ENCODE results near the gene LRRC4. TPM values are rescaled to one million over a fixed set of nuclear protein-coding genes. Genes with fewer than 3 reads are reported as not detected.
A peak's percentile ranks its signal among the peaks of the same experiment; 100 is the strongest.

The LRRC4 gene, protein sequence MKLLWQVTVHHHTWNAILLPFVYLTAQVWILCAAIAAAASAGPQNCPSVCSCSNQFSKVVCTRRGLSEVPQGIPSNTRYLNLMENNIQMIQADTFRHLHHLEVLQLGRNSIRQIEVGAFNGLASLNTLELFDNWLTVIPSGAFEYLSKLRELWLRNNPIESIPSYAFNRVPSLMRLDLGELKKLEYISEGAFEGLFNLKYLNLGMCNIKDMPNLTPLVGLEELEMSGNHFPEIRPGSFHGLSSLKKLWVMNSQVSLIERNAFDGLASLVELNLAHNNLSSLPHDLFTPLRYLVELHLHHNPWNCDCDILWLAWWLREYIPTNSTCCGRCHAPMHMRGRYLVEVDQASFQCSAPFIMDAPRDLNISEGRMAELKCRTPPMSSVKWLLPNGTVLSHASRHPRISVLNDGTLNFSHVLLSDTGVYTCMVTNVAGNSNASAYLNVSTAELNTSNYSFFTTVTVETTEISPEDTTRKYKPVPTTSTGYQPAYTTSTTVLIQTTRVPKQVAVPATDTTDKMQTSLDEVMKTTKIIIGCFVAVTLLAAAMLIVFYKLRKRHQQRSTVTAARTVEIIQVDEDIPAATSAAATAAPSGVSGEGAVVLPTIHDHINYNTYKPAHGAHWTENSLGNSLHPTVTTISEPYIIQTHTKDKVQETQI
- total RNA-seq (0.26 and 0.33 TPM in 2 replicates), polyA plus RNA-seq (0.20 and 0.96 TPM in 2 replicates), polyA minus RNA-seq (ENCODE audit: low replicate concordance) (0.59 and 3.3 TPM in 2 replicates)
- polyA plus RNA-seq (2012), result 0.12 and 0.96 TPM in 2 replicates

DNA sequence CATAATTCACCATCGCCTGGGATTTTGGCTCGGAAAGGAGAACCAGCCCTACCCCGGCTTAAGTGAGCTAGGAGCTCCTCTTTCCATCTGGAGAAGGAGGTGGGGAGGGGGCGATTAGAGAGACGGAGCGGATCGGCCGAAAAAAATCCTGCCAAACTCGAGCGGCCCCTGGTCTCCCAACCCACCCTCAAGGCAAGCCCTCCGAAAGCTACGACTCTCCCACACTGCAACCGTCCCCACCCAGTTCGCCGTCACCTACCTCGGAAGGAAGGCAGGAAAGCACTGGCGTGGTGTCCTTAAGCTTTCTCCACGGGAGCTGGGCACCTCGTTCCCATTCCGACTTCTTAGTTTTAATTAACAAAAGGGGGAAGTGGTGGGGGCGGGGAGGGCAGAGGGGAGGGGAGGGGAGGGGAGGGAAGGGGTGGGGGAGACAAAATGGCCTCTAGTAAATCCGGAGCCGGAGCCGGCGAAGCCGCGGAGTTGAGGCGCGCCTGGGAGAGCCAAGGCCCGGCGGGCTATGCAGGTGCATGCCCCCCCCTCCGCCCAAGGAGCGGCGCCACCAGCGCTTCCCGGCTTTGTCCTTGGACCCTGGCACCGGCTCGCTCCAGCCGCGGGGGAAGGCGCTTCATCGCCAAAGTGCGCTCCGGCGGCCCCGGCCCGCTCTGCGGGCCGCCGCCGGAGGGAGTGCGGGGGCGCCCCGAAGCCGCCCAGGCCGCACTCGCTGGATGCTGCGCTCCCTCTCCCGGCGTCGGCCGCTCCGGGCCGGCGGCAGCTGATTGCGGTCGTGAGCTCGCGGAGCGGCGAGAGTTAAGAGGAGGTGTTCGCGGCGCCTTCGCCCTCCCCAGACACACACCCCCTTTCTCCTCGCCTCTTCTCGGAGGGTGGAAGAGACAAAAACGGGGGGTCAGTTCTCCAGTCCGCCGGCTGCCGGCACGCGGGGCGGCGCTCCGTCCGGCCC, at the start of gene LRRC4:
Gene LRRC4, minus strand, starts transcription at position 784 of the 958 bp plus-strand sequence. CDS start 797 bp downstream, outside the sequence.
- Histone ChIP-seq H3K9ac (ENCODE audit: insufficient read depth, low read length) (peak within 1 kb of the TSS; percentile 67), H4K20me1 (ENCODE audit: control insufficient read depth, extremely low read depth, insufficient read depth, low read length) (no peaks in the 10 kb centered on the region), H3K27me3 (ENCODE audit: control insufficient read depth, insufficient read depth, low read length) (no peaks in the 10 kb centered on the region), H3K79me2 (ENCODE audit: control insufficient read depth, insufficient read depth, low read length) (no peaks in the 10 kb centered on the region), H3K9me3 (ENCODE audit: control insufficient read depth, insufficient read depth, low read depth, low read length) (no peaks in the 10 kb centered on the region), H2AFZ (ENCODE audit: low read length) (no peak within 1 kb of the TSS), H3K36me3 (ENCODE audit: control insufficient read depth, insufficient read depth, low read length) (peaks cover 2% of the 10 kb centered on the region), H3K27ac (ENCODE audit: insufficient read depth, low read length) (peak within 1 kb of the TSS; percentile 37), H3K4me2 (ENCODE audit: extremely low read depth, insufficient read depth, low read length) (peak within 1 kb of the TSS; percentile 76), H3K4me1 (ENCODE audit: control insufficient read depth, extremely low read depth, insufficient read depth, low read length) (no peaks in the 10 kb centered on the region), H3K4me3 (replicated peaks in 1 of 4; ENCODE audit: control extremely low read depth in 1 of 4, insufficient read depth in 1 of 4, low read depth in 3 of 4, low read length in 4 of 4) (peak within 1 kb of the TSS; percentile 26 to 58 (median 39))
- TF ChIP-seq, protein P1, sequence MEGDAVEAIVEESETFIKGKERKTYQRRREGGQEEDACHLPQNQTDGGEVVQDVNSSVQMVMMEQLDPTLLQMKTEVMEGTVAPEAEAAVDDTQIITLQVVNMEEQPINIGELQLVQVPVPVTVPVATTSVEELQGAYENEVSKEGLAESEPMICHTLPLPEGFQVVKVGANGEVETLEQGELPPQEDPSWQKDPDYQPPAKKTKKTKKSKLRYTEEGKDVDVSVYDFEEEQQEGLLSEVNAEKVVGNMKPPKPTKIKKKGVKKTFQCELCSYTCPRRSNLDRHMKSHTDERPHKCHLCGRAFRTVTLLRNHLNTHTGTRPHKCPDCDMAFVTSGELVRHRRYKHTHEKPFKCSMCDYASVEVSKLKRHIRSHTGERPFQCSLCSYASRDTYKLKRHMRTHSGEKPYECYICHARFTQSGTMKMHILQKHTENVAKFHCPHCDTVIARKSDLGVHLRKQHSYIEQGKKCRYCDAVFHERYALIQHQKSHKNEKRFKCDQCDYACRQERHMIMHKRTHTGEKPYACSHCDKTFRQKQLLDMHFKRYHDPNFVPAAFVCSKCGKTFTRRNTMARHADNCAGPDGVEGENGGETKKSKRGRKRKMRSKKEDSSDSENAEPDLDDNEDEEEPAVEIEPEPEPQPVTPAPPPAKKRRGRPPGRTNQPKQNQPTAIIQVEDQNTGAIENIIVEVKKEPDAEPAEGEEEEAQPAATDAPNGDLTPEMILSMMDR (conservative IDR thresholded peaks at IDR 0.05 in 1 of 2, IDR thresholded peaks at IDR 0.05 in 1 of 2; ENCODE audit: low read depth in 1 of 2, low read length in 2 of 2), result no peak
- TF ChIP-seq EZH2 (IDR thresholded peaks at IDR 0.05; ENCODE audit: low read length, missing control alignments), result no peak
- DNase-seq (ENCODE audit: low read depth in 2 of 2), result peak; percentile 39 to 62

DNA sequence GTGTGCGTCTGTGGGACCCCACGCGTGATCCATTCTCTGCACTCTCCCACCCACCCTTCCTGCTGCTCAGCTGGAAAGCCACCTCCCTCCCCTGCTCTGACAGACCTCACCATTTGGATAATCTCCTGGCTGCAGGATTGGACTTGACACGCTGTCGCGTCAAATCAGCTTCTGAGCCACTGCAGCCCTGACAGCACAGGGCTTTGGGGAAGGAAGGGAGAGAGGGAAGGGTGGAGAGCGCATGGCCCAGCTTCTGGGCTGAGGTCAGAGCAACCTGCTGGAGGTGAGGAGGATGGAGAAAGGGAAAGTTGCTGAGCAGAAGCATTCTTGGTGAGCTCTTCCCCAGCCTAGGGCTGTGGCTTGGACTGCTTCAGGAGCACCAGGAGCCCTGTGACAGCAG, 48.9 kb upstream of the LRRC4 start:
- TF ChIP-seq, protein P1 (conservative IDR thresholded peaks at IDR 0.05 in 1 of 2, IDR thresholded peaks at IDR 0.05 in 1 of 2; ENCODE audit: low read depth in 1 of 2, low read length in 2 of 2), result no peak
- no peak for TF ChIP-seq EZH2 (IDR thresholded peaks at IDR 0.05; ENCODE audit: low read length, missing control alignments)
- H3K79me2 ChIP-seq (ENCODE audit: control insufficient read depth, insufficient read depth, low read length), result no peaks in the 10 kb centered on the region
- no peaks in the 10 kb centered on the region for H3K9me3 ChIP-seq (ENCODE audit: control insufficient read depth, insufficient read depth, low read depth, low read length)
- no peak overlapping the region for H3K27ac ChIP-seq (ENCODE audit: insufficient read depth, low read length)
- peaks cover 14% of the 10 kb centered on the region for H3K36me3 ChIP-seq (ENCODE audit: control insufficient read depth, insufficient read depth, low read length)
- H3K4me2 ChIP-seq (ENCODE audit: extremely low read depth, insufficient read depth, low read length), result no peak overlapping the region
- H3K9ac ChIP-seq (ENCODE audit: insufficient read depth, low read length), result no peak overlapping the region
- H4K20me1 ChIP-seq (ENCODE audit: control insufficient read depth, extremely low read depth, insufficient read depth, low read length), result no peaks in the 10 kb centered on the region
- no peak overlapping the region for H2AFZ ChIP-seq (ENCODE audit: low read length)
- no peak for DNase-seq (ENCODE audit: low read depth in 2 of 2)
- H3K4me3 ChIP-seq (replicated peaks in 1 of 4; ENCODE audit: control extremely low read depth in 1 of 4, insufficient read depth in 1 of 4, low read depth in 3 of 4, low read length in 4 of 4), result no peak overlapping the region
- H3K4me1 ChIP-seq (ENCODE audit: control insufficient read depth, extremely low read depth, insufficient read depth, low read length), result peaks cover 2% of the 10 kb centered on the region
- no peaks in the 10 kb centered on the region for H3K27me3 ChIP-seq (ENCODE audit: control insufficient read depth, insufficient read depth, low read length)

All from fibroblast of lung (primary cell).